AG10803 (cell line): ENCODE results near the gene SAMD15.

Experiments
- DNase-seq: peaks from one replicate; pipeline ENCODE4 v3.0.0; 2010; ENCODE audit warnings: low read depth
- H3K4me3 ChIP-seq: 2 replicates; pipeline ENCODE4 v1.5.1; 2011; ENCODE audit warnings: mild to moderate bottlenecking, low read length, control low read depth
- TF ChIP-seq, protein P1 (sequence below): conservative IDR thresholded peaks from 2 replicates; pipeline ENCODE4 v1.5.1; 2011; ENCODE audit warnings: mild to moderate bottlenecking, low read length, control low read depth, inconsistent platforms

The SAMD15 gene

GRCh38 chr14:77355811-77356210 lies 21.4 kb upstream of the SAMD15 start:
- no peak overlapping the region for H3K4me3 ChIP-seq
- DNase-seq = no peak
- TF ChIP-seq, protein P1, sequence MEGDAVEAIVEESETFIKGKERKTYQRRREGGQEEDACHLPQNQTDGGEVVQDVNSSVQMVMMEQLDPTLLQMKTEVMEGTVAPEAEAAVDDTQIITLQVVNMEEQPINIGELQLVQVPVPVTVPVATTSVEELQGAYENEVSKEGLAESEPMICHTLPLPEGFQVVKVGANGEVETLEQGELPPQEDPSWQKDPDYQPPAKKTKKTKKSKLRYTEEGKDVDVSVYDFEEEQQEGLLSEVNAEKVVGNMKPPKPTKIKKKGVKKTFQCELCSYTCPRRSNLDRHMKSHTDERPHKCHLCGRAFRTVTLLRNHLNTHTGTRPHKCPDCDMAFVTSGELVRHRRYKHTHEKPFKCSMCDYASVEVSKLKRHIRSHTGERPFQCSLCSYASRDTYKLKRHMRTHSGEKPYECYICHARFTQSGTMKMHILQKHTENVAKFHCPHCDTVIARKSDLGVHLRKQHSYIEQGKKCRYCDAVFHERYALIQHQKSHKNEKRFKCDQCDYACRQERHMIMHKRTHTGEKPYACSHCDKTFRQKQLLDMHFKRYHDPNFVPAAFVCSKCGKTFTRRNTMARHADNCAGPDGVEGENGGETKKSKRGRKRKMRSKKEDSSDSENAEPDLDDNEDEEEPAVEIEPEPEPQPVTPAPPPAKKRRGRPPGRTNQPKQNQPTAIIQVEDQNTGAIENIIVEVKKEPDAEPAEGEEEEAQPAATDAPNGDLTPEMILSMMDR = no peak

- DNase-seq = no peak
- H3K4me3 ChIP-seq = no peak overlapping the region
- TF ChIP-seq, protein P1 = no peak
These were observed 20.3 kb upstream of the SAMD15 start for GRCh38 chr14:77356899-77357298.

- DNase-seq = peak; percentile 5
- TF ChIP-seq, protein P1 = no peak
- no peak overlapping the region for H3K4me3 ChIP-seq
These were observed 17.6 kb upstream of the SAMD15 start for GRCh38 chr14:77359626-77360025.

GRCh38 chr14:77364146-77364545 lies 13.0 kb upstream of the SAMD15 start:
- H3K4me3 ChIP-seq = no peak overlapping the region
- DNase-seq = no peak
- TF ChIP-seq, protein P1 = no peak

DNA sequence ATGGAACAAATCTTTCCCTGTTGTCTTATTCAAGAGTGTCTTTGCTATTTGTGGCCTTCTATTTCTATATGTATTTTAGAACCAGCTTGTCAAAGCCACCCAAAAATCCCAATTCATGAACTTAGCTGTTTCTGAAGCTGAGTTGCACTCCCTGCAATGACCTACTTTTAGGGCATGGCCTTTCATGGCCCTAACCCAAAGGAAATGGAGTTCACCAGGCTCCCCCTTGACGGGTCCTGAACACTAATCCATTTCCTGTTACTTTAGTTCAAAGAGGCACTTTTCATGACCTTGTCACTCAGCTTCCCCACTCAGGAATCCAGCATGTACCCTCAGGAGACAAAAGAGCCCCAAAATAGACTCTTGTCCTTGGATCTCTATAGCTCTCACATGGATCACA lies 7.9 kb upstream of the SAMD15 start:
- TF ChIP-seq, protein P1 = no peak
- DNase-seq = no peak
- H3K4me3 ChIP-seq = no peak overlapping the region

DNA sequence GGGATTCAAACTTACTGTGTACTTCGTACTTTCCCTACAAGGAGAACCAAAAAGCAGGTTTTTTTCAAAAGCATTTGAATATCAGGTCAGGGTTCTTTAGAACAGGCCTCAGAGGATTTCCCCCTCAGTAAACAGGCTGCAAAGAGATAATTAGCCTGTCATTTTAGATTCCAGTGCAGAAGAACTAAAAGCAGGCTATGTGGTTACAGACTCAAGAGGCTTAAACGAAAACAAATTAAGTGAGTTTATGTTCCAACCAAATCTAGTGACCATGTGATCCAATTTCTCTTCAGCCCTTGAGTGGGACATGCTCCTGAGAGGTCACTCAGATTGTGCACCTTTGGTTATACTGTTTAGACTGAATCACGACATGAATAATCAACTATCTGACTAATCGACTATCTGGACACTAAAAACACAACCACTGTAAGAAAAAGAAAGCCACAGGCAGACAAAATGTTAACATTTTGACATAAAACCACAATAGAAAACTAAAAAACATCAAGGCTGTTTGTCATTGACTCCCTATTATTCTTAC lies 4.8 kb upstream of the SAMD15 start:
- H3K4me3 ChIP-seq = no peak overlapping the region
- no peak for DNase-seq

More for the DNA sequence above, 4.8 kb upstream of the SAMD15 start:
- TF ChIP-seq, protein P1 = no peak
